ENCODE results near the gene CSTPP1.

- TF ChIP-seq POLR2A (IDR thresholded peaks at IDR 0.05) (no peak), CTCF (IDR thresholded peaks at IDR 0.05) (no peak)
Measured at GRCh38 chr11:46948378-46949131, 12.0 kb downstream of the CSTPP1 start.

Data from lower leg skin (tissue), 3 donors.